Neural cell (in vitro differentiated cells): ENCODE data around the gene CSGALNACT2. TPM values are rescaled to one million over a fixed set of nuclear protein-coding genes. Genes with fewer than 3 reads are reported as not detected.

ENCODE experiments used
- H2AFZ ChIP-seq: fragments of 200-600, 300-800 bp; sonication (generic), shearing (Covaris generic); 2 replicates; pipeline ENCODE4 v1.6.0; 2014; ENCODE audit warnings: low read depth, mild to moderate bottlenecking, antibody characterized with exemption, low read length, moderate library complexity
- H3F3A ChIP-seq: fragments of 200-600 bp; shearing (Covaris generic); 2 replicates; pipeline ENCODE4 v1.6.1; 2016; ENCODE audit warnings: mild to moderate bottlenecking, moderate library complexity, mixed read lengths, antibody characterized with exemption, low read length; ENCODE audit not compliant: insufficient read depth, poor library complexity, severe bottlenecking
- H3K27ac ChIP-seq: fragments of 200-600, 300-800 bp; sonication (generic), shearing (Covaris generic); 2 replicates; pipeline ENCODE4 v1.5.1; 2014; ENCODE audit warnings: mild to moderate bottlenecking, low read length, moderate library complexity
- H3K27me3 ChIP-seq: fragments of 300-800, 200-600 bp; sonication (generic), shearing (Covaris generic); 2 replicates; pipeline ENCODE4 v1.6.0; 2014; ENCODE audit warnings: mild to moderate bottlenecking, low read depth, low read length, moderate library complexity; ENCODE audit not compliant: insufficient read depth
- H3K36me3 ChIP-seq: fragments of 300-800, 200-600 bp; sonication (generic), shearing (Covaris generic); 2 replicates; pipeline ENCODE4 v1.5.1; 2014; ENCODE audit warnings: mild to moderate bottlenecking, antibody characterized with exemption, low read length, moderate library complexity; ENCODE audit not compliant: insufficient read depth
- H3K4me2 ChIP-seq: fragments of 300-800, 200-600 bp; sonication (generic), shearing (Covaris generic); 2 replicates; pipeline ENCODE4 v1.6.0; 2014; ENCODE audit warnings: mild to moderate bottlenecking, low read length
- H3K4me3 ChIP-seq: fragments of 300-800, 200-600 bp; sonication (generic), shearing (Covaris generic); 2 replicates; pipeline ENCODE4 v1.5.1; 2014; ENCODE audit warnings: mild to moderate bottlenecking, low read length, moderate library complexity
- H3K79me2 ChIP-seq: fragments of 200-600 bp; shearing (Covaris generic); replicated peaks from 2 replicates; pipeline ENCODE4 v1.6.0; 2014; ENCODE audit warnings: mild to moderate bottlenecking, low read length, moderate library complexity; ENCODE audit not compliant: insufficient read depth
- H3K9ac ChIP-seq: fragments of 300-800, 200-600 bp; sonication (generic), shearing (Covaris generic); 2 replicates; pipeline ENCODE4 v1.6.1; 2016; ENCODE audit warnings: mild to moderate bottlenecking, low read length, mixed read lengths
- H3K9me2 ChIP-seq: fragments of 200-600 bp; shearing (Covaris generic); 2 replicates; pipeline ENCODE4 v1.6.1; 2016; ENCODE audit warnings: mild to moderate bottlenecking, low read length, mixed read lengths; ENCODE audit not compliant: insufficient read depth
- H3K9me3 ChIP-seq: fragments of 200-600, 300-800 bp; sonication (generic), shearing (Covaris generic); 2 replicates; pipeline ENCODE4 v1.6.1; 2016; ENCODE audit warnings: mild to moderate bottlenecking, mixed run types, low read length, moderate library complexity, mixed read lengths
- H4K20me1 ChIP-seq: fragments of 200-600 bp; shearing (Covaris generic); 2 replicates; pipeline ENCODE4 v1.6.1; 2016; ENCODE audit warnings: mild to moderate bottlenecking, mixed run types; ENCODE audit not compliant: insufficient read depth
- EP300 ChIP-seq: fragments of 450-650 bp; conservative IDR thresholded peaks from 2 replicates; pipeline ENCODE4 v1.6.1; 2014; ENCODE audit warnings: antibody characterized with exemption, mild to moderate bottlenecking, moderate library complexity; ENCODE audit not compliant: poor library complexity, severe bottlenecking
- EZH2 ChIP-seq: fragments of 200-600, 300-800 bp; shearing (Covaris generic), sonication (generic); IDR thresholded peaks from 2 replicates; pipeline ENCODE4 v1.6.1; 2014; ENCODE audit warnings: antibody characterized with exemption, low read length, borderline replicate concordance, mild to moderate bottlenecking; ENCODE audit not compliant: insufficient read depth, poor library complexity, severe bottlenecking
- MXI1 ChIP-seq: fragments of 450-650 bp; conservative IDR thresholded peaks from 2 replicates; pipeline ENCODE4 v1.6.1; 2014; ENCODE audit warnings: antibody characterized with exemption, mild to moderate bottlenecking; ENCODE audit not compliant: poor library complexity, severe bottlenecking
- POLR2AphosphoS5 ChIP-seq: IDR thresholded peaks from 2 replicates; pipeline ENCODE4 v1.6.1; 2012
- RAD21 ChIP-seq: fragments of 450-650 bp; conservative IDR thresholded peaks from 2 replicates; pipeline ENCODE4 v1.6.1; 2014; ENCODE audit warnings: antibody characterized with exemption, mild to moderate bottlenecking, moderate library complexity
- REST ChIP-seq: IDR thresholded peaks from 2 replicates; pipeline ENCODE4 v1.6.1; 2012; ENCODE audit warnings: borderline replicate concordance
- SMC3 ChIP-seq: fragments of 450-650 bp; conservative IDR thresholded peaks from 2 replicates; pipeline ENCODE4 v1.6.1; 2014; ENCODE audit warnings: antibody characterized with exemption, mild to moderate bottlenecking, moderate library complexity; ENCODE audit not compliant: poor library complexity
- TAF1 ChIP-seq: IDR thresholded peaks from 2 replicates; pipeline ENCODE4 v1.6.1; 2012; ENCODE audit warnings: low read depth
- polyA plus RNA-seq: library from polyadenylated mRNA; depleted of rRNA; stranded (reverse); fragments of >200 nt; gene quantifications from 2 replicates; pipeline ENCODE4 v1.2.3, GENCODE V29; 2014
- TF ChIP-seq, protein P1 (sequence below): fragments of 450-650 bp; IDR thresholded peaks from 2 replicates; pipeline ENCODE4 v1.5.1; 2014; ENCODE audit warnings: antibody characterized with exemption, mild to moderate bottlenecking, moderate library complexity; ENCODE audit not compliant: poor library complexity, severe bottlenecking

CSGALNACT2 gene
- polyA plus RNA-seq, 1 donor from 2014 or later = 20.7 TPM

DNA sequence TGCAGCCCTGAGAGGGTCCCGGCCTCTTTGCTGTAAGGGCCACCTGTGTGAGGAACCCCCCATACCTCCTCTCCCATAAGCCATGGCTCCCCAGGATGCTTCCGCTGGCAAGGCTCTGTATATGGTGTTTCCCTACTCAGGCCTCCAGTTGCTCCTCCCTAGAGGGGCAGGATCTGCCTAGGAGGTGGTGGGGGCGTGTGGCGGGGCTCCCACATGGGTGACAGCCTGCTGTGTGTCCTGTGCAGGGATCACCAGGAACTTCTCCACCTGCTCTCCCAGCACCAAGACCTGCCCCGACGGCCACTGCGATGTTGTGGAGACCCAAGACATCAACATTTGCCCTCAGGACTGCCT, 25.7 kb upstream of the CSGALNACT2 start:
- Histone ChIP-seq H3F3A (no peaks in the 10 kb centered on the region), H3K9me2 (no peaks in the 10 kb centered on the region), H3K79me2 (no peaks in the 10 kb centered on the region), H3K9me3 (no peaks in the 10 kb centered on the region), H3K9ac (no peak overlapping the region), H3K36me3 (no peaks in the 10 kb centered on the region), H4K20me1 (no peaks in the 10 kb centered on the region), H3K4me2 (no peak overlapping the region), H3K27ac (no peak overlapping the region), H2AFZ (no peak overlapping the region), H3K27me3 (no peaks in the 10 kb centered on the region), H3K4me3 (no peak overlapping the region)
- TF ChIP-seq MXI1 = no peak
- TF ChIP-seq RAD21 = no peak
- no peak for TF ChIP-seq EZH2

DNA sequence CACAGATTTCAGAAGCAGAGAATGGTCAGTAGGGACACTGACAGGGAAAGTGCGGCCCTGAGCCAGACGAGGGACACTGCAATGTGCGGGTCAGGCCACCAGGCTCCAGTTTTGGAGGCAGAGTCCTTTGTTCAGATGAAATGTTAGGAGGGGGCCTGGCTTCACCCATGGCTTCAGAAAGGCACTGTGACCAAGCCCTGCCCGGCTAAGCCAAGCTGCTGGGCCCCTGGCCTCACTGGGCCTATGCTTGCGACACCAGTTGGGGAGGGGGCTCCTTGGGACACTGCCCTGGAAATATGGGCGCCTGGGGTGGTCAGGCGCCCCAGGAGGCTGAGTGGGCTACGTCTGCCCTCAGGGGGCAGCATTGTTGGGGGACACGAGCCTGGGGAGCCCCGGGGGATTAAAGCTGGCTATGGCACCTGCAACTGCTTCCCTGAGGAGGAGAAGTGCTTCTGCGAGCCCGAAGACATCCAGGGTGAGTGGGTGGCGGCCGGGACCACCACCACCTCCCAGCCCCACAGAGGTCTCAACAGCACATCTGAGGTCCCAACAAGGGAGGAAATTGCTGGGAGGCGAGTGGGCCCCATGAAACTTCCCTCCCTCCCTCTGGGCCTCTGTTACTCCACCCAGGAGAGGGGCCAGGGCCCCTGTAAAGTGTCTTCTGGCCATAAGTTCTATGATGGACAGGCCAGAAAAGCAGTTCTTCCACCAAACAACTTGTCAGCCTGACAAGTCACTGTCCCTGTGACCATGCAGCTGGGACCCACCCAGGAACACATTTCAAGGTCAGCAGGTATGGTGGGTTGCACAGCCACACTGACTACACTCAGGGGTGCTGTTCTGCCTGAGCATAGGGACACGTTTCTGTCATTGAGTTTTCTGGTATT, 24.8 kb upstream of the CSGALNACT2 start:
- Histone ChIP-seq H3K9me2 (no peaks in the 10 kb centered on the region), H3K27ac (no peak overlapping the region), H3K4me2 (no peak overlapping the region), H4K20me1 (no peaks in the 10 kb centered on the region), H3F3A (no peaks in the 10 kb centered on the region), H3K36me3 (no peaks in the 10 kb centered on the region), H3K4me3 (no peak overlapping the region), H2AFZ (no peak overlapping the region), H3K27me3 (no peaks in the 10 kb centered on the region), H3K9ac (no peak overlapping the region), H3K79me2 (no peaks in the 10 kb centered on the region), H3K9me3 (no peaks in the 10 kb centered on the region)
- TF ChIP-seq SMC3 (no peak), EP300 (no peak), POLR2AphosphoS5 (no peak), TAF1 (no peak), REST (no peak), RAD21 (no peak), EZH2 (no peak), MXI1 (no peak)
- TF ChIP-seq, protein P1, sequence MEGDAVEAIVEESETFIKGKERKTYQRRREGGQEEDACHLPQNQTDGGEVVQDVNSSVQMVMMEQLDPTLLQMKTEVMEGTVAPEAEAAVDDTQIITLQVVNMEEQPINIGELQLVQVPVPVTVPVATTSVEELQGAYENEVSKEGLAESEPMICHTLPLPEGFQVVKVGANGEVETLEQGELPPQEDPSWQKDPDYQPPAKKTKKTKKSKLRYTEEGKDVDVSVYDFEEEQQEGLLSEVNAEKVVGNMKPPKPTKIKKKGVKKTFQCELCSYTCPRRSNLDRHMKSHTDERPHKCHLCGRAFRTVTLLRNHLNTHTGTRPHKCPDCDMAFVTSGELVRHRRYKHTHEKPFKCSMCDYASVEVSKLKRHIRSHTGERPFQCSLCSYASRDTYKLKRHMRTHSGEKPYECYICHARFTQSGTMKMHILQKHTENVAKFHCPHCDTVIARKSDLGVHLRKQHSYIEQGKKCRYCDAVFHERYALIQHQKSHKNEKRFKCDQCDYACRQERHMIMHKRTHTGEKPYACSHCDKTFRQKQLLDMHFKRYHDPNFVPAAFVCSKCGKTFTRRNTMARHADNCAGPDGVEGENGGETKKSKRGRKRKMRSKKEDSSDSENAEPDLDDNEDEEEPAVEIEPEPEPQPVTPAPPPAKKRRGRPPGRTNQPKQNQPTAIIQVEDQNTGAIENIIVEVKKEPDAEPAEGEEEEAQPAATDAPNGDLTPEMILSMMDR = no peak
